Muscle of arm (tissue), 12 donors: Measurements from ENCODE around the gene F8A1. TPM values are rescaled to one million over a fixed set of nuclear protein-coding genes. Genes with fewer than 3 reads are reported as not detected.
"Not testable (repeated sequence)": the region's sequence is repeated elsewhere in the genome, so short reads cannot be mapped to it uniquely, and the experiment has no call there.

Source experiments
- DNase-seq: peaks from one replicate; pipeline ENCODE4 v3.0.0-alpha.2; 2013
- polyA plus RNA-seq, 12 donors: library from polyadenylated mRNA; unstranded; fragments of 120-200 nt; gene quantifications; one replicate each; pipeline ENCODE4 v1.2.1, GENCODE V29; 2013; ENCODE audit not compliant: insufficient read length in 12 of 12

The F8A1 gene
- polyA plus RNA-seq, 12 donors = 6.1 to 29.8 (median 10.6) TPM; not detected in 1

- not testable (repeated sequence) for DNase-seq
These were observed 38.6 kb downstream of the F8A1 start for GRCh38 chrX:154924771-154925170.

Other genes with a start within 250 kb of the F8A1 start
- not detected for gene CTAG2, start 232.8 kb upstream of the F8A1 start, polyA plus RNA-seq
- gene GAB3, start 135.3 kb upstream of the F8A1 start, polyA plus RNA-seq = 10 to 100 TPM in 1 of 12 donors, 1 to 10 TPM in 10, not detected in 1; 3.9 to 17.1 (median 6.4) TPM
- 10 to 100 TPM in 11 of 12 donors, not detected in 1; 30.7 to 73.0 (median 39.4) TPM for gene DKC1, start 123.5 kb upstream of the F8A1 start, polyA plus RNA-seq
- 10 to 100 TPM in 11 of 12 donors, not detected in 1; 13.0 to 51.0 (median 19.6) TPM for gene MPP1, start 80.9 kb upstream of the F8A1 start, polyA plus RNA-seq
- gene SMIM9, start 51.7 kb upstream of the F8A1 start, polyA plus RNA-seq = not detected
- gene F8, start 136.4 kb downstream of the F8A1 start, polyA plus RNA-seq = 1 to 10 TPM in 11 of 12 donors, not detected in 1; 1.8 to 8.4 (median 5.4) TPM
- gene FUNDC2, start 140.5 kb downstream of the F8A1 start, polyA plus RNA-seq = 100 to 1,000 TPM in 9 of 12 donors, 10 to 100 TPM in 2, not detected in 1; 97.6 to 157 (median 139) TPM
- 10 to 100 TPM in 2 of 12 donors, 1 to 10 TPM in 9, not detected in 1; 4.7 to 14.1 (median 8.0) TPM for gene CMC4, start 184.8 kb downstream of the F8A1 start, polyA plus RNA-seq
- 10 to 100 TPM in 10 of 12 donors, not detected in 2; 13.2 to 21.0 (median 17.5) TPM for gene MTCP1, start 184.8 kb downstream of the F8A1 start, polyA plus RNA-seq
- 10 to 100 TPM in 11 of 12 donors, not detected in 1; 15.4 to 19.8 (median 17.3) TPM for gene BRCC3, start 185.2 kb downstream of the F8A1 start, polyA plus RNA-seq